CD4-positive, alpha-beta T cell treated with Interleukin-2 at 100 ng/mL for 4 hours (primary cell): ENCODE measurements around the gene MAP1LC3B.
"Not testable (repeated sequence)": the region's sequence is repeated elsewhere in the genome, so short reads cannot be mapped to it uniquely, and the experiment has no call there.

Experiments used
- DNase-seq: peaks from one replicate; pipeline ENCODE4 v3.0.0-alpha.2; 2020; ENCODE audit warnings: low spot score

The MAP1LC3B gene

DNA sequence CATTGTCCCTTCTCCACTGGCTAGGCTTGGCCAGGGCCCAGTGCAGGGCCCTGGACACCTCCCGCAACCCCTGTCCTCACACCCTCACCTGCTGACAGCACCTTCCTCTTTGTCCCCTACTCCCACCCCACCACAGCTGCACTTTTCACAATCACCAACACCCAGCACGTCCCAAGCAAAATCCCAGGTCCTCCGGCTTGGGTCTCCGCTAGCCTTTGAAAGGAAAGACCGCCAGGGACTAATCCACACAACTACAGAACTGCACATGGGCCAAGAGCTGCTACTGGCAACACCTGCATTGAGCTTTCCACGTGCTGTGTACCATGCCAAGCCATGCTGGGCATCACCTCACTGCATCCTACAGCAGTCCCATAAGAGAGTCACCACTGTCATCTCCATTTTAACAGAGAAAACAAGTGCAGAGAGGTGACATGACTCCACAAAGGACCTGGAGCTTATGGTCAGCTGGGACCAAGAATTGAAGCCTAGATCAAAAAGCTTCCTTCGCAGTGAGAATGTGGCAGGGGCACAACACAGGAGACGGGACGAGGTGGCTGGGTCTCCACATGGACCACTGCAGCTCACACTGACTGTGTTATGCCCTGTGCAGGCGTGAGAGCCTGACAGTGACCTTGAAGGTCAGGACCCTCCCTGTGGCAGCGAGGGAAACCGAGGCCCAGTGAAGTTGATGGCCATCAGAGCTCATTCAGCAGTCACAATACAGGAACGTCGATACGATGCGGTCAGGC lies 31.1 kb upstream of the MAP1LC3B start:
- DNase-seq = no peak

DNA sequence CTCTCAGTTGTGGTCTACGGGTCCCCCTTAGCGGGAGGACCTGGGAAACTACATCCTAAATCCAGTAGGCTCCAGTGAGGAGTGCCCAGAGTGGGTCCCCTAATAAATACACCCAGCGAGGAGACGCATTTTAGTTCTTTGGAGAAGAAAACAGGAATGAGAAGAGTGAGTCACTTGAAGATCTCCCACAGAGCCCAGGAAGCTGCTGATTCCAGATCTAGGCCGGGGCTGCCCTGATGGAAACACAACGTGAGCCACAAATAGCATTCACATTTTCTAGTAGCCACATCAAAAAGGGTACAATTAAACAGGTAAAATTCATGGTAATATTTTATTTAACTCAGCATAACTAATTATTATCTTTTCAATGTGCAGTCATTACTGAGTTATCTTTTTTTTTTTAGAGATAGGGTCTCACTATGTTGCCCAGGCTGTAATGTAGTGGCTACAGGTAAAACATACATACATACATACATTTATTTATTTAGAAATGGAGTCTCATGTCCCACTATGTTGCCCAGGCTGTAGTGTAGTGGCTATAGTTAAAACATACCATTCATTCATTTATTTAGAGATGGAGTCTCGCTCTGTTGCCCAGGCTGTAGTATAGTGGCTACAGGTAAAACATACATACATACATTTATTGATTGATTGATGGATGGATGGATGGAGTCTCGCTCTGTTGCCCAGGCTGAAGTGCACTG lies 30.1 kb upstream of the MAP1LC3B start:
- DNase-seq = no peak

- not testable (repeated sequence) for DNase-seq
Observed at GRCh38 chr16:87362828-87363559, 29.1 kb upstream of the MAP1LC3B start.

GRCh38 chr16:87363771-87364455 lies 28.2 kb upstream of the MAP1LC3B start:
- DNase-seq = no peak

GRCh38 chr16:87365021-87365713 lies 27.0 kb upstream of the MAP1LC3B start:
- no peak for DNase-seq

DNA sequence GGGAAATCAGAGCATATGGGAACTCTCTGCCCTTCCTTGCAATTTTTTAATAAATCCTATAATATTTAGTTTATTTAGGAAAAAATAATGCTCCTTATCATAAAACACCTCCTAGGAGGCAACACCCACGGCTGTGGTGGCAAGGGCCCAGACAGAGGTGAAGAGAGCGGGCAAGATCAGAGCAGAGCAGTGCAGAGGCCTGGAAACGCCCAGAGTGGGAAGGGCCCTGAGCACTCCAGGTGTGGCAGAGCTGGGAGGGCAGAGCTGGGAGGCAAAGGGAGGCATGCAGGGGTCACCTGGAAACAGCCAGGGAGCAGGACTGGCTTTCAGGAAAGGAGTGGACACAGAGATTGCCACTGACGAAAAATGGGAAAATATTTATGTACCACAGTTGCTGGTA lies 25.8 kb upstream of the MAP1LC3B start:
- DNase-seq = no peak

DNA sequence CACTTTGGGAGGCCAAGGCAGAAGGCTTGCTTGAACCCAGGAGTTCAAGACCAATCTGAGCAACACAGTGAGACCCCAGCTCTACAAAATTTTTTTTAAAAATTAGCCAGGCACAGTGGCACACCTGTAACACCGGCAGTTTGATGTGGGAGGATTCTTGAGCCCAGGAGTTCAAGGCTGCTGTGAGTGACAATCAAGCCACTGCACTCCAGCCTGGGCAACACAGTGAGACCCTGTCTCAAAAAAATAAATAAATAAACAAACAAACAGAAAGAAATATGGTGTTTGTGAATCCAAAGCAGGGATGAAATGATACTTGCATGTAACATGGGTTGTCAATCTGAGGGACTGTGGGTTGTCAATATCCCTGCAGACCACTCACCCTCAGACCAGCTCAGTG lies 25.2 kb upstream of the MAP1LC3B start:
- no peak for DNase-seq

DNA sequence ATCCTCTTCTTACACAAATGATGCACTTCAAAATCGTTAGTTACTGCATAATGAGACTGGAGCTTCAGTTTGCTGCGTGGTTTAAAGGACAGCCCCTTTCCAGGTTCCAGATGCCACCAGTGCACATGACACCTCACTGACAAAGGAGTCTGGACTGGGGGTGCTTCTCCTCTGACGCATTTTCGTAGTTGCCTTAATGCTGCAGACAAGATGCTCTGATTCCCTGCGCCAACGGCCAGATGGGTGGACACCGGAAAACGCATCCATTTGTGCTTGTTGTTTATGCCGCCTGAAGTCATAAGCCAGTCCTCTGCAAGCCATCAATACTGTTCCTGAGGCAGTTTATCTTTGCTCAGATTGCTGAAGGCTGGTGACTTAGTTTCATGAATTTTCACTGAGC lies 24.6 kb upstream of the MAP1LC3B start:
- no peak for DNase-seq

GRCh38 chr16:87368029-87368770 lies 23.9 kb upstream of the MAP1LC3B start:
- no peak for DNase-seq

DNA sequence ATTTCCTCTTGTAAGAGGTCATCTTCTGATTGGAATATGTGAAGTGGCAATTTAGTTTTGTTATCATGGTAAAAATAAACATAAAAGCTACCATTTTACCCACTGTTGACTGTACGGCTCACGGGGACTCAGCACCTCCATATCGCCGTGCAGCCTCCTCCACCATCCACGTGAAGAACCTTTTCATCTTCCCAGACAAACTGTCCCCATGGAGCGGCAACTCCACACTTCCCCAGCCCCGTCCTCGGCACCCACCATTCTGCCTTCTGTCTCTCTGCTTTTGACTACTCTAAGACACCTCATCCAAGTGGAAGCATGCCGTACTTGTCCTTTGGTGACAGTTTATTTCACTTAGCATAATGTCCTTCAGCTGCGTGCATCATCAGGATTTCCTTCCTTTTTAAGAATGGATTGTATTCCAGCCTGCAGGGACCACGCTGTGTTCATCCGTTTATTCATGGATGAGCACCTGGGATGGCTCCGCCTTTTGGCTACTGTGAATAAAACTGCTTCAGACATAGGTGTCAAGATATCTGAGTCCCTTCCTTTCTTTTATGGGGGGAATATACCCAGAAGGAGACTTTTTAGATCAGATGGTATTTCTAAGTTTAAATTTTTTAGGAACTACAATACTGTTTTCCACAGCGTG lies 22.9 kb upstream of the MAP1LC3B start:
- no peak for DNase-seq

DNA sequence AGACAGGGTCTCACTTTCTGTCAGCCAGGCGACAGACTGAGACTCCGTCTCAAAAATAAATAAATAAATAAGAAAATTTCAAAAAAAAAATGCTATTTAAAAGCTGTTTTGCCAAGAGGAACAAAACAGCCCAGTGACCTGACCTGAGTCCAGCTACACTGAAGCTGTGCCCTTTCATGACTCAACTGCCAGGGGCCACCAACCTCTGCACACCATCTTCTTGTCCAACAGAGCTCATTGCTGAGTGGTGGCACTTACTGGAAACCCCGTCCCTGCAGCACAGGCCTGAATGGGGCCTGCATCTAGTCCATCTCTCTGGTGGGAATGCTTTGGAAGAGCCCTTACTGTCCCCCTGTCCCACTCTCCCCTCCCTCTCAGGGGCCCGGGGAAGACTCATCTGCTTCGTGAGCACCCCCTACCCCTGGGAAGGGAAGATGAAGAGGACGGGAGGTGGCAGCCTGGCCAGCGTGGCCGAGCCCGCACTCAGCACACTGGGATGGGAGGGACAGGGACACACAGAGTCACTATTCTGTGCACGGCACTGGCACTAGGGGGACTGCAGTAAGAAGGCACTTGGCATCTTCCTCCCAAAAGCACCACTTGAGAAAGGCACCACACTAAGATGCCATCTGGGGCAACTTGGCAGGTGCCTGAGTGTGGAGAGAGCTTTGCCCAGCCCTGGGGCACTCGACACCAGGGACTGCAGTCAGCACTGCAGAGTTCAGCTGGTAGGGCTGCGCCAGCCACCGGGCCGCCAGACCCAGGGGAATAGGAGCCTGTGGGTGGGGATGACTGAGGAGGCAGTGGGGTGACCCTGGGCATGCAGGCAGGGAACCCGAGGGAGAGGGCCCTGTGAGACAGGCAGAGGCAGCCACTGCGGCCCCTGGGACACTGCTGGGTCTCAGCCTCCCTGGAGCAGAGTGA lies 22.1 kb upstream of the MAP1LC3B start:
- DNase-seq = no peak

DNA sequence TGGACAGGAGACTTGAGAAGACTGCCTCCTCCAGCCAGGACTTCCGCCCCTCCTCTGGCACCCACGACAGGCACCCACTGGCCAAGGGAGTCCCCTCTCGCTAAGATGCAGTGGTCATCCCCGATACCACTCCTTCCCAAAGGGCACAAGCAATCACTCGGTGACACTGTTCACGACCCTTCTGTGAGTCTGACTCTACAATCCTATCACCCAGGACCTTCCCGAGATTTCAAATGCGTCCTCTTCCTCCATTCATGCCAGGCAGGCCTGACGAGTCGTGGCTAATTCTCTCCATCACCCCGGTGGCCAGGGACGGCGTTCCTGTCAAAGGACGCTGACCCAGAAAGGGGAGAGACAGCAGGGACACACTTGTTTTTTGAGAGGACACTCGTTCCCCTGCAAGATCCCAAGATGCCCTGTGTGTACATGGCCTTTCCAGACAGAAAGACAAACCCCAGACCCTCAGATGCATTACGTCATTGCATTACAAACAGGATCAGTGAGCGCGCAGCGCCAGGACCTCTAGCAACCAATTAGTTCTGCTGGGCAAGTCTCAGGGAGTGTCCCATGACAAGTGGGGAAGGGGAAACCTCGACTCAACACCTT lies 20.8 kb upstream of the MAP1LC3B start:
- no peak for DNase-seq

DNA sequence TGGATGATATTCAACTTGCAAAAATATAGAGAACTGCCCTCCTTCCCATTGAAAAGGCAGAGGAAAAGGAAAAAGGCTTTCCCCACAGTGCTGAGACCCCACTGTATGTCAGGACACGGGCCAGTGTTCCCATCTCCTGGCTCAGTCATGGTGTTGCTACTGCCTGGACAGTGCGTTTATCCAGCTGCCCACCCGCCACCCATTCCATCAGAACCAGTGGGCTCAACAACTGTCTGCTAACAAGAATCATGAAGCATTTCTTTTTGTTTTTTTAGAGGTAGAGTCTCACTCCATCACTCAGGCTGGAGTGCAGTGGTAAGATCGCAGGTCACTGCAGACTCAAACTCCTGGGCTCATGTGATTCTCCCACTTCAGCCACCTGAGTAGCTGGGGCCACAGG lies 19.8 kb upstream of the MAP1LC3B start:
- no peak for DNase-seq

DNA sequence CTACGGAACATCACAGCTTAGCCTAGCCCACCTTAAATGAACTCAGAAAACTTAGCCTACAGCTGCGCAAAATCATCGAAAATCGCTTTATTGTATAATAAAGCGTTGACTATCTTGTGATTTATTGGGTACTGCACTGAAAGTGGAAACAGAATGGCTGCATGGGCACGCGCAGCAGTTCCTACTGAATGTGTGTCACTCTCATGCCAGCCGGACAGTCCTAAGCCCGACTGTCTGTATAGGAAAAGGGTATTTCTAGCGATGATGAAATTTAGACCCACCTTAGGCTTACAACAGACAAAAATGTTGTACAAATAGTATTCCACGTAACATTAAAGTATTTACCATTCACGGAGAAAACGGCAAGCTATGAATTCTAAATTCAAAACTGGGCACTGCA lies 17.8 kb upstream of the MAP1LC3B start:
- DNase-seq = no peak

DNA sequence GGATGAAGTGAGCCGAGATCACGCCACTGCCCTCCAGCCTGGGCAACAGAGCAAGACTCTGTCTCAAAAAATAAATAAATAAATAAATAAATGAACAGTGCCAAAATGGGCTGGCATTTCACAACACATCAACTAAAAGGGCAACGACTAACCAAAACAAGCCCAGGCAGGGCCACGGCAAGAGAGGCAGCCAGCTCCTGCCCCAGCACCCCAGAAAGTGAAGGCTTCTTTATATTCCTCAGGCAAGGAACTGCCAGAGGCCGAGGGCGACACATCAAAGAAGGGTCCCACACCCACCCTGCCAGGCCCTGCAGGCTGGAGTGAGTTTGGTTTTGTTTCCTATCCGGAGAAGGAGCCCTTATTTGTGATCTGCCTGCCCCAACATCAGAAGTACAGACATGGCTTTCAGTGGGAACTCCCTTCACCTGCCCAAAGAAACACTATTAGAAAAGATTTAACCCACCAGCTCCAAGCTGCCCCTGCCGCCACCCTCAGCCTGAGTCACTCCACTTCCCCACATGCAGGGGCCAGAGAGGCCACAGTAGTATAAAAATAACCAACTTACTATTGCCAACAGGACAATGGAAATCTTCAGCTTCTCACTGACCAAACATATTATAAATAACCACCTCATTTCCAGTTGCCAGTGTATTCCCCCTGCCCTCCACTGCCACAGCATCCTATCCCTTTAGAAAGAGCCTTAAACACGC lies 16.6 kb upstream of the MAP1LC3B start:
- DNase-seq = no peak

DNA sequence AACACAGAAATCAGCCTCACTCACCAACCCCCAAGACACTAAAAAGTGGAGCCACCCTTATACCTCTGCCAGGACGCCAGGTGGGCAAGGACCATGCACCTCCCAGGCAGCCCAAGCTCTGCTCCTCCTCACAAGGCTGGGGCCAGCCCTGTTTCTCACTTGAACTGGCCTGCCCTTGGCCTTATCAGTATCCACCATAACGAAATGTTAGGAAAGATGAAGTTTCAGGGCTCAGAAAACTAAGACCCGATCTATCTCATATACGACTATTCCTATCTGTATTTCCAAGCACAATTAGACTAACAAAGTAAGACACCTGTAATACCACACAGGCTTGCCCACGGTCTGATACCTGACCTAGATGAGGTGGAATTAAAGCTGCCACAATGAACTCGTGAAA lies 15.5 kb upstream of the MAP1LC3B start:
- no peak for DNase-seq

DNA sequence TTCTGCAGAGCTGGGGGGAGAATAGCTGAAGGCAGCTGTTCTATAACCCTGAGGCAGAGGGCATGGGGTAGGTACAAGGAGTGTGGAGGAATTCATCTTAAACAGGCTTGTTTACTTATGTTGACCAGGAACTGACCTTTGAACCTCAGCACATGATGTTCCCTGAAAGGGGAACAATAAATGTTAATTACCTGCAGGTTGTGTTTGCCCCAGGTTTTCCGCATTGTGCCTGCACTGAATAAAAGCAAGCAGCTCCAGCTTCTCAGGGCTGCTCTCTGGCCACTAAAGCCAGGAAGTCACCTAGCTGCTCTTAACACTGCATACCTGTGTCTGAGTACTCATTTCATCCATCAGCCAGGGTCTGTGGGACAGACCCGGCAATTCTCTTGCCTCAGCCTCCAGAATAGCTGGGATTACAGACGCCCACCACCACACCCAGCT lies 12.8 kb upstream of the MAP1LC3B start:
- not testable (repeated sequence) for DNase-seq

- DNase-seq = no peak
Observed at GRCh38 chr16:87380403-87380802, 11.7 kb upstream of the MAP1LC3B start.
